Hepatocyte (in vitro differentiated cells): ENCODE data around the gene EPHA5. TPM values are rescaled to one million over a fixed set of nuclear protein-coding genes. Genes with fewer than 3 reads are reported as not detected.

ENCODE experiments used
- DNase-seq: peaks from one replicate; pipeline ENCODE4 v3.0.0-alpha.2; 2016; ENCODE audit warnings: low spot score
- H2AFZ ChIP-seq: fragments of 200-600 bp; sonication (generic); 2 replicates; pipeline ENCODE4 v1.6.0; 2016; ENCODE audit warnings: antibody characterized with exemption, mild to moderate bottlenecking
- H3K27ac ChIP-seq: fragments of 200-600 bp; sonication (generic); 2 replicates; pipeline ENCODE4 v1.5.1; 2016; ENCODE audit warnings: mild to moderate bottlenecking
- H3K27me3 ChIP-seq: fragments of 200-600 bp; sonication (generic); 2 replicates; pipeline ENCODE4 v1.6.1; 2016
- H3K36me3 ChIP-seq: fragments of 200-600 bp; sonication (generic); replicated peaks from 2 replicates; pipeline ENCODE4 v1.5.1; 2016; ENCODE audit warnings: low read depth; ENCODE audit not compliant: insufficient read depth
- H3K4me1 ChIP-seq: fragments of 200-600 bp; sonication (generic); 2 replicates; pipeline ENCODE4 v1.5.1; 2016; ENCODE audit warnings: mild to moderate bottlenecking, moderate library complexity; ENCODE audit not compliant: insufficient read depth
- H3K4me2 ChIP-seq: fragments of 200-600 bp; sonication (generic); 2 replicates; pipeline ENCODE4 v1.6.0; 2016
- H3K4me3 ChIP-seq: fragments of 200-600 bp; sonication (generic); 2 replicates; pipeline ENCODE4 v1.5.1; 2016; ENCODE audit warnings: mild to moderate bottlenecking
- H3K79me2 ChIP-seq: fragments of 200-600 bp; sonication (generic); 2 replicates; pipeline ENCODE4 v1.6.0; 2017; ENCODE audit warnings: mild to moderate bottlenecking
- H3K9me2 ChIP-seq: fragments of 200-600 bp; sonication (generic); replicated peaks from 2 replicates; pipeline ENCODE4 v1.6.0; 2017; ENCODE audit warnings: mild to moderate bottlenecking; ENCODE audit not compliant: insufficient read depth
- H3K9me3 ChIP-seq: fragments of 200-600 bp; sonication (generic); 2 replicates; pipeline ENCODE4 v1.5.1; 2016; ENCODE audit warnings: low read depth, mild to moderate bottlenecking
- H4K20me1 ChIP-seq: fragments of 200-600 bp; sonication (generic); 2 replicates; pipeline ENCODE4 v1.6.0; 2016; ENCODE audit warnings: mild to moderate bottlenecking; ENCODE audit not compliant: insufficient read depth, poor library complexity, severe bottlenecking
- CTCF ChIP-seq: fragments of 200-600 bp; sonication (generic); IDR thresholded peaks from 2 replicates; pipeline ENCODE4 v1.5.1; 2016; ENCODE audit warnings: antibody characterized with exemption, mild to moderate bottlenecking; ENCODE audit not compliant: poor library complexity
- EZH2 ChIP-seq: fragments of 200-600 bp; sonication (generic); IDR thresholded peaks from 2 replicates; pipeline ENCODE4 v1.6.1; 2016; ENCODE audit warnings: antibody characterized with exemption, mild to moderate bottlenecking, borderline replicate concordance
- EZH2phosphoT487 ChIP-seq: fragments of 200-600 bp; sonication (generic); IDR thresholded peaks from one replicate; pipeline ENCODE4 v1.6.1; 2018; ENCODE audit warnings: antibody characterized with exemption, mild to moderate bottlenecking, low read depth, moderate library complexity; ENCODE audit not compliant: unreplicated experiment, severe bottlenecking
- WGBS: methylation state at CpG from one replicate; pipeline ENCODE4 v1.1.6; 2016; ENCODE audit warnings: low lambda C conversion rate; ENCODE audit errors: missing lambda C conversion rate; 5-methylcytosine and 5-hydroxymethylcytosine counted together
- polyA plus RNA-seq: library from polyadenylated mRNA; unstranded; fragments of >200 nt; fragmentation: Nextera tagmentation; extraction: Ambion mirVana; gene quantifications from 2 replicates; pipeline ENCODE4 v1.2.1, GENCODE V29; 2016
- total RNA-seq: library from RNA; depleted of rRNA; stranded (reverse); fragments of >200 nt; gene quantifications from 2 replicates; pipeline ENCODE4 v1.2.3, GENCODE V29; 2014

The EPHA5 gene
- total and polyA plus RNA-seq, 2 experiments from 2014 or later, result 0.05 to 0.63 TPM

DNA sequence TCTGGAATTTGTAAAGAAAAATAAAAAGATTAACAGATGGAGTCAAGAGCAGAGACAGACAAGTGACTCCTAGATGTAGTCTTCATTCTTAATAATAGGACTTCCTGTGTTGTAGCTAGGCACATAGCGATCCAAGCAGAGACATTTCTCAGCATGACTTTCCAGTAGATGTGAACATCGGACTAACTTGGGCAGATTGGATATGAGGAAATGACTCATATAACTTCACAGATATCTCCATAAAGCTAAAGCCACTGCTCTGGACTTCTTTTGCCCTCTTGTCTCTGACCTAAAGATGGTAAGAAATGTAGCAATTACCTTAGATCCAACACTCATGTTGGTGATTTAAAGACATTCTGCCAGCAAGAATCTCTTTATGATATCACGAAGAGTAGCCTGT lies 131.7 kb downstream of the EPHA5 start:
- no peak for DNase-seq
- H3K9me2 ChIP-seq, result no peaks in the 10 kb centered on the region
- no peaks in the 10 kb centered on the region for H4K20me1 ChIP-seq
- no peaks in the 10 kb centered on the region for H3K4me1 ChIP-seq
- WGBS, result 87% methylated on average over 3 of the region's 3 CpGs
- H3K27ac ChIP-seq, result no peak overlapping the region
- H3K4me2 ChIP-seq, result no peak overlapping the region
- H3K4me3 ChIP-seq, result no peak overlapping the region
- no peaks in the 10 kb centered on the region for H3K9me3 ChIP-seq
- no peak for TF ChIP-seq EZH2
- TF ChIP-seq CTCF, result no peak
- TF ChIP-seq EZH2phosphoT487, result no peak
- H2AFZ ChIP-seq, result no peak overlapping the region
- H3K79me2 ChIP-seq, result no peaks in the 10 kb centered on the region
- no peaks in the 10 kb centered on the region for H3K27me3 ChIP-seq
- H3K36me3 ChIP-seq, result no peaks in the 10 kb centered on the region

- Histone ChIP-seq H3K36me3 (no peaks in the 10 kb centered on the region), H3K4me1 (no peaks in the 10 kb centered on the region), H3K9me3 (no peaks in the 10 kb centered on the region), H3K27ac (no peak overlapping the region), H3K4me2 (no peak overlapping the region), H3K27me3 (no peaks in the 10 kb centered on the region), H4K20me1 (no peaks in the 10 kb centered on the region), H3K9me2 (no peaks in the 10 kb centered on the region), H3K79me2 (no peaks in the 10 kb centered on the region), H3K4me3 (no peak overlapping the region), H2AFZ (no peak overlapping the region)
- DNase-seq, result no peak
- TF ChIP-seq EZH2phosphoT487, result no peak
- 53% methylated on average over 3 of the region's 3 CpGs for WGBS
Observed at GRCh38 chr4:65535113-65535512, 135.2 kb downstream of the EPHA5 start.

DNA sequence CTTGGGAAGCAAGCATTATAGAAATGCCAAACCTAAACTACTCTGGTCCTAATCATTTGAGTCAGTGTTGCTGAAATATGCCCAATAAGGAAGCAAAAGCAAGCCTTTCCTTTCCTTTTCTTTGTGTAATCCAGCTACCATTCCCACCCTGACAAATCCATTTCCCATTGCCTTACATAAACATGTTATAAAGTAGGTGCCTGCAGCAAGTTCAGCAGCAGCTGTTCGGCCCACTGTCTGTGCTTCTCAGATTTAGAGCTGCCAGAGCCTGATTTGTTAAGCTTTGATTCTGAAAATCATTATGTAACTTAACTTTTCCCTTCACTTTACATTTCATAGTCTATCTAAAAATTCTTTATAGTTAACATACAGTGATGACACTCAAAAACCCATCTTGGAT lies 148.6 kb downstream of the EPHA5 start:
- H4K20me1 ChIP-seq, result no peaks in the 10 kb centered on the region
- H3K9me2 ChIP-seq, result no peaks in the 10 kb centered on the region
- WGBS, result 77% methylated on average over 1 of the region's 1 CpG
- no peaks in the 10 kb centered on the region for H3K9me3 ChIP-seq
- no peak for DNase-seq
- H3K4me1 ChIP-seq, result no peaks in the 10 kb centered on the region
- H3K36me3 ChIP-seq, result no peaks in the 10 kb centered on the region
- TF ChIP-seq CTCF, result no peak
- TF ChIP-seq EZH2phosphoT487, result no peak
- no peak for TF ChIP-seq EZH2
- H2AFZ ChIP-seq, result no peak overlapping the region
- H3K4me2 ChIP-seq, result no peak overlapping the region
- H3K27ac ChIP-seq, result no peak overlapping the region
- H3K4me3 ChIP-seq, result no peak overlapping the region
- H3K79me2 ChIP-seq, result no peaks in the 10 kb centered on the region
- no peaks in the 10 kb centered on the region for H3K27me3 ChIP-seq

DNA sequence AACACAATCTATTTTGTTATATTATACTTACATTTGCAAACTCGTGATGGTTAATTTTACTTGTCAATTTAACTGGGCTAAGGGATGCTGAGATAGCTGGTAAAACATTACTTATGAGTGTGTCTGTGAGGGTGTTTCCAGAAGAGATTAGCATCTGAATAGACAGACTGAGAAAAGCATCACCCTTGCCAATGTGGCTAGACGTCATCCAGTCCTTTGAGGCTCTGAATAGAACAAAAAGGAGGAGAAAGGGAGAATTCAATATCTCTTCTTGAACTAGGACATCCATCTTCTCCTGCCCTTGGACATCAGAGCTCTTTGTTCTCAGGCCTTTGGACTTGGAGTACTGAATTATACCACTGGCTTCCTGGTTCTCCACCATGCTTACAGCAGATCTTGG lies 154.6 kb downstream of the EPHA5 start:
- no peaks in the 10 kb centered on the region for H3K9me3 ChIP-seq

More for the DNA sequence above, 154.6 kb downstream of the EPHA5 start:
- Histone ChIP-seq H3K27me3 (no peaks in the 10 kb centered on the region), H2AFZ (no peak overlapping the region), H4K20me1 (no peaks in the 10 kb centered on the region), H3K4me1 (no peaks in the 10 kb centered on the region), H3K79me2 (no peaks in the 10 kb centered on the region), H3K4me2 (no peak overlapping the region), H3K9me2 (no peaks in the 10 kb centered on the region), H3K36me3 (no peaks in the 10 kb centered on the region), H3K4me3 (no peak overlapping the region), H3K27ac (no peak overlapping the region)
- TF ChIP-seq CTCF (no peak), EZH2 (no peak), EZH2phosphoT487 (no peak)
- 75% methylated on average over 2 of the region's 2 CpGs for WGBS
- no peak for DNase-seq
